ENCODE data around the gene TEDDM1.

- TF ChIP-seq, protein P1, sequence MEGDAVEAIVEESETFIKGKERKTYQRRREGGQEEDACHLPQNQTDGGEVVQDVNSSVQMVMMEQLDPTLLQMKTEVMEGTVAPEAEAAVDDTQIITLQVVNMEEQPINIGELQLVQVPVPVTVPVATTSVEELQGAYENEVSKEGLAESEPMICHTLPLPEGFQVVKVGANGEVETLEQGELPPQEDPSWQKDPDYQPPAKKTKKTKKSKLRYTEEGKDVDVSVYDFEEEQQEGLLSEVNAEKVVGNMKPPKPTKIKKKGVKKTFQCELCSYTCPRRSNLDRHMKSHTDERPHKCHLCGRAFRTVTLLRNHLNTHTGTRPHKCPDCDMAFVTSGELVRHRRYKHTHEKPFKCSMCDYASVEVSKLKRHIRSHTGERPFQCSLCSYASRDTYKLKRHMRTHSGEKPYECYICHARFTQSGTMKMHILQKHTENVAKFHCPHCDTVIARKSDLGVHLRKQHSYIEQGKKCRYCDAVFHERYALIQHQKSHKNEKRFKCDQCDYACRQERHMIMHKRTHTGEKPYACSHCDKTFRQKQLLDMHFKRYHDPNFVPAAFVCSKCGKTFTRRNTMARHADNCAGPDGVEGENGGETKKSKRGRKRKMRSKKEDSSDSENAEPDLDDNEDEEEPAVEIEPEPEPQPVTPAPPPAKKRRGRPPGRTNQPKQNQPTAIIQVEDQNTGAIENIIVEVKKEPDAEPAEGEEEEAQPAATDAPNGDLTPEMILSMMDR (IDR thresholded peaks at IDR 0.05): no peak
- TF ChIP-seq POLR2A (IDR thresholded peaks at IDR 0.05): no peak
Observed at GRCh38 chr1:182386980-182387379, 13.5 kb downstream of the TEDDM1 start.

Data from thyroid gland (tissue), 4 donors.